Tibial nerve (tissue), 4 donors: ENCODE measurements around the gene TSPAN6.
A peak's percentile ranks its signal among the peaks of the same experiment; 100 is the strongest.

Source experiments
- CTCF ChIP-seq, 5 experiments: fragments of 200-600 bp in 3 of 5; fragments of 450-650 bp in 2 of 5; sonication (generic) in 3 of 5; IDR thresholded peaks; one replicate each; pipeline ENCODE4 v1.5.1; 2016 to 2019; ENCODE audit warnings: antibody characterized with exemption in 5 of 5, mild to moderate bottlenecking in 3 of 5, moderate library complexity in 2 of 5
- EP300 ChIP-seq, 2 donors: sonication (generic); formaldehyde crosslinking; IDR thresholded peaks; one replicate each; pipeline ENCODE4 v1.6.1; 2017; ENCODE audit warnings: antibody characterized with exemption in 2 of 2, mild to moderate bottlenecking in 1 of 2

DNA sequence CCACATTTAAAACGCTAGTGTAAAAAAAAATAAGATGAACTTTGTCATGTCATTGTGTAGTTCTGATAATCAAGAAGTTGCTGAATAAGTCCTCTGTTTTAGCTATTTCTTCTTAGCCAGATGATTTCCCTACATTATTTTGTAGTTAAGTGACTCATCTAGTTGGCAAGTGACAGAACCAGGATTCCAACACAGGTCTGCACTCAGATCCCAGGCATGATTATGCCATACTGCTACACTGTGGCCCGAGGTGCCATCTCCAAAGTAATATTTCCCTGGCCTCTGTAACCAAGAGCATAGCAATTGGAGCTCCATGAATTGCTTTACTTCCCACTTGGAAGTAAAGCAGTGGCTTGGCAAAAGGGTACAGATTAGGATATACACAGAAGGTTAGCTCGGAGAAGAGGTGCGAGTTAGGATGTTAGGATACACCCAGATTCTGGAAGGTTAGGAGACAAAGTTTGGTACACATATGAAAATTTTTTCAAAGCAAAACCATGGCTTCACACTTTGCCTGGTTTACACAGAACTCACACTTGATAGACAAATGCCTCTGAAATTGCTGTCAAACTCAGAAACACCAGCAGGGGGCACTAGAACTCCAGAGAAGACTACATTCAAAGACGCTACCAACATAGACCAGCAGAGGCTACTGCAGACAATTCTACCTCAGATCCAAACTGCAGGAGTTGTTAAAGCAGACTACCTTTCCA lies 48.8 kb upstream of the TSPAN6 start:
- peak; percentile 51 to 96 (median 78) for TF ChIP-seq CTCF (IDR thresholded peaks at IDR 0.05)
- TF ChIP-seq EP300 (IDR thresholded peaks at IDR 0.05): no peak
